ENCODE results near the gene C8B.

C8B gene

GRCh38 chr1:56968878-56969495, 3.2 kb upstream of the C8B start:
- no peak for DNase-seq

DNA sequence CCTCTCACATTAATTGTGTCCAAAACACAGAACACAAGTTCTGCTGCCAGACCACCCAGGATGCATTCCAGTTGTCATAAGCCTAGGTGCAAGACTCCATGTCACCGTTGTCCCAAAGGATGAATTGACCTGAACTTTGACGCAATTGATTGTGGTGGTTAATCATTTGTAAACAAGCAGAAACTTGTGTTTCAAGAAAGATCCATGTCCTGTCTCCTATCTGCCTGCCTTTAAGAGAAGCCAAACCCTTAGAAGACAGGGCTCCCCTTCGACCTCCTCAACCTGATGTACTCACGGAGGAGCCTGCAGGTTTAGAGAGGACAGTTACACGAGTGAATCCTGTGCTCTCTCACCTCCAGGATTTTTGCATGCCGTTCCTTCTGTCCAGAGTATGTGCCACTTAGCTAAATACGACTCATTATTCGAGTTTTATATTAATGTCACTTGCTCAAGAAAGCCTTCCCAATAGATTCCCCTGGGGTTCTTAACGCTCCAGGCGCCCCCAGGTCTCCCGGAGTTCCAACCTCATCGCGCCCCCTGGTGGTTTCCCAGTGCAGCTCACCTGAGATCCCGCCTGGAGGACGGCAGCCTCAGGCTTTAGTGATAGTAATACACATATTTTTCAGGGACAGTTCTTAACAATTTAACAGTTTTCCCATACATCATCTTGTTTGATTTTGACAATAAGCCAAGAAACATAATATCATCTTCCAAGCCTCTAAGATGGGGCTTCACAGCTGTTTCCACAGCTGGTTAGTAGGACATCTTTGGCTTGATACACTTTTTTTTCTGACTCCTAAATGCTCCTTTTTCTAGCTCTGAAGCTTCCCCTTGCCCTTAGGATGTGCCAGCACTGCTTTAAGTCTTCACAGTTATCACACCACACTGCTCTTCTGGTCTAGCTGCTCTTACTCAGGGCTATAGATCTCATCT, 2.4 kb upstream of the C8B start:
- DNase-seq: no peak

GRCh38 chr1:56967355-56967754, 1.5 kb upstream of the C8B start:
- DNase-seq: no peak

GRCh38 chr1:56966698-56966999, 834 bp upstream of the C8B start:
- DNase-seq: no peak

DNA sequence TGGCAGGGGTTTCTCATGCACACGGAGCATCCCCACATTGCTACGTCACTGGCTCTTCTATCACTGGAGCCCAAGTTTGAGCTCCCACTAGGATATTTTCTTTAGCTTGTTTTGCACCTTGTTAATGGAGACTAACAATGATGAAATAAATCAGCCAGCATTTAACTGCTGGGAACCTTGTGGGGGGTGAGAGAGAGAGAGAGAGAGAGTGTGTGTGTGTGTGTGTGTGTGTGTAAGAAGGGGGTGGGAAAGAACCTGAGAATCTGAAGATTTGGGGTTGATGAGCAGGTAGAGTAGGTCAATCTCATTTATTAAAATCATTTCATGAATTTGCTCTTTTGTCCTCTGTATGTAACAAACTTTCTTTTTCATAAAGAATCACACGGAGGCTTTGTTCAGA, 624 bp downstream of the C8B start:
- no peak for DNase-seq

DNA sequence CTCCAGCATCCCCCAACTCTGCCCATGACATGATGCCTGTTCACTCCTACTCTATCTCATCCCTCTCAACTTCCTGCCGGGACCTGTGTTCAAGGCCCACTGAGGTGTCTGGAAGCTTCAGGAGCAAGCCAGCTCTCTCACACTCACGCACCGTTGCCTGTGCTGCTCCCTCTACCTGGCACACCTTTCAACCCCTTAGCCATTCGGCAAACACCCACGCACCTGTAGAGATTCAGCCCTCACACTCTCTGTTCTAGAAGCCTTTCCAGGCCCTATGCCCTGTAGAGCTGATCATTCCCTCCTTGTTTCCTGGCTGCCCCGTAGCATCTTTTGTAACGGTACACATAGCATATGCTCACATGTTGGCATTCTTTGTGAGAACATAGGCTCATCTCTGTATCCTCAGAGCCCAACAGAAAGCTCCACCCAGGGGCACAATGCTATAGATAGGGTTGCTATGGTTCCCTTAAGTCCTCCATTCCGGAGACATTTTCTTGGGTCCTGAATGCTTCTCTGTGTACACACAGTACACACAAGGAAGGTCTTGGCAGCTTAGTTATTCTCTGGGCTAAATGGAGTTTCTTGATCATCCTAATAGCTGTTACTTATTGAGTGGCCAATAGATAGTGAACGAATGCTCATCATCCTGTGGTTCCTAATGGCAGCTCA, 1.3 kb downstream of the C8B start:
- no peak for DNase-seq

DNA sequence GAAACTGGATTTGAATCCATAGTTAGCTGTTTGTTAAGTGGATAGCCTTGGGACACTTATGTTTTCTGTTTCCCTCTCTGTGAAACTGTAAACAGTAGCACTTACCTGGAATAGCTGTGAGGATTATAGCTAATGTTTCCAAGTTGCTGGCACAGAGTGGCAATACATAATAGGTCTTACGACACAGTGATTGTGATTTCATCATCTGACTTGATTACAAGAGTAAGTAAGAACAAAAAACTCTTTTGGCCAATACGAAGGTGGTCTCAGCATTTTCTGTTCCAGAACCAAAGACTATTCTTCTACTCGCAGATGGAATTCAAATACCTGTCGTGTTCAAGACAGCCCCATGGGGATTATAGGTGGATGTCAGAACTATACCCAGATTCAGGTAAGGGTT, 2.1 kb downstream of the C8B start:
- DNase-seq: no peak

DNA sequence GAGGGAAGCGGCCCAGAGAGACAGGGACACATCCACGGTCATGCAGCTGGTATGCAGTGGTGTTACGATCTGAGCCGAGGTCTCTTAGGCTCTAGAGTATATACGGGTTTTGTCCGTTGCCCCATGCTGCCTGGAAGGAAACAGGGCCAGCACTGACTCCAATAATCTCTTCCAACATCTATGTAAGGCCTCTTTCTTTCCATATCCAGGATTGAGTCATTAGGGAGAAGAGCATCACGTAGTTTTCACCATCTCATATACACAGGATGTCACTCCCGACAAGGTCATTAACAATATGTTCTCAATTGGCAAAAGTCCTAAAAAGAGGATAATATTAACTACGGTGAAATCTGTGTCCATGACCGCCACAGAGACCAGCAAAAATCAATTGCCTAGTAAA, 4.4 kb downstream of the C8B start:
- DNase-seq: no peak

DNA sequence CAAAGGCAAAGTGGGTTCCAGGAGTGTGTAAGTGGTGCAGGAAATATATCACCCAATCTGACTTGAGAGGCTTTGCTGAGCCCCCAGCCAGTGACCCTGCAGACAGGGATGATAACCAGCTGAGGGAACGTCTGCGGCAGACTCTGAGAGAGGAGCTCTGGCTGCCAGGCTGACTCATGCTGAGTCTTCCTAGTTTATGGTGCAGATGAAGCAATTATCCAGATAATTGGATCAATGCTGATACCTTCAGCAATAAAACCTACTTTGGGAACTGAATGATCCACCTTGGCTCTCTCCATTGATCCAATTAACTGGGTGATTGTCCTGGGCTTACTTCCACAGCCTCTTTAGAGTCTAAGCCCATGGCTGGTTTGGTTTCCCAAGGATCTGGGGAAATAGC, 7.3 kb downstream of the C8B start:
- no peak for DNase-seq

DNA sequence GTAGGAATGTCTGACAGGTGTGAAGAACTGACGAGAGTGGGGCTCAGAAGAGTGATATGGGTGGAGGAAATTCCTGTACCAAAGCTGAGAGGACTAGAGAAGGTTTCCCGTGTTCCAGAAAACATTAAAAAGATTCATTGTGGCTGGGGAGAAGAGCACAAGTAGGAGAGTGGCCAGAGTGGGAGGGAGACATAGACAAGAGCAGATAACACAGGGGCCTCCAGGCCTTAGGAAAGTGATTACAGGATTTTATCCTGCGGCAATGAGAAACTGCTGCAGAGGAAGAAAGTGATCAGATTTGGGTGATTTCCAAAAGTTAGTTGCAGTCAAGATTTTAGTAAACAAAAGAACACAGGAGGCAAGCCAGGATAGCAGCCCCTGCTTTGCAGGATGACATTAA, 7.9 kb downstream of the C8B start:
- no peak for DNase-seq

GRCh38 chr1:56954664-56955063, 11.2 kb downstream of the C8B start:
- DNase-seq: no peak

DNA sequence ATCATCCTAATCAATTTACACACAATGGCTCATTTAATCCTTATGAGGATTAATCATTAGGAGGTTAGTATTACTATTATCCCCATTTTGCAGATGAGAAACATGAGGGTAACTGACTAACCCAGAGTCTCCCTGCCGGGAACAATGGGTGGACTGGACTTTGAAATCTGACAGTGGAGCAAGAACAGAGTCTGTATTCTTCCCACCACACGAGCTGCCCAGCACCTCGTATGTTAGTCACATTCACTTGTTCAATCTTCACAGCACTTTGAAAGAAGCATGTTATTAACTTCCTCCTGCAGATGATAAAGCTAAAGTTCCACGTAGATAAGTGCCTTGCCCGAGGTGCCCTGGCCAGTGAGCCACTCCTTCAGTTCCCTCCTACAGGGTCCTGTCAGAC, 12.4 kb downstream of the C8B start:
- no peak for DNase-seq

- no peak for DNase-seq
Observed at GRCh38 chr1:56952501-56952900, 13.3 kb downstream of the C8B start.

DNA sequence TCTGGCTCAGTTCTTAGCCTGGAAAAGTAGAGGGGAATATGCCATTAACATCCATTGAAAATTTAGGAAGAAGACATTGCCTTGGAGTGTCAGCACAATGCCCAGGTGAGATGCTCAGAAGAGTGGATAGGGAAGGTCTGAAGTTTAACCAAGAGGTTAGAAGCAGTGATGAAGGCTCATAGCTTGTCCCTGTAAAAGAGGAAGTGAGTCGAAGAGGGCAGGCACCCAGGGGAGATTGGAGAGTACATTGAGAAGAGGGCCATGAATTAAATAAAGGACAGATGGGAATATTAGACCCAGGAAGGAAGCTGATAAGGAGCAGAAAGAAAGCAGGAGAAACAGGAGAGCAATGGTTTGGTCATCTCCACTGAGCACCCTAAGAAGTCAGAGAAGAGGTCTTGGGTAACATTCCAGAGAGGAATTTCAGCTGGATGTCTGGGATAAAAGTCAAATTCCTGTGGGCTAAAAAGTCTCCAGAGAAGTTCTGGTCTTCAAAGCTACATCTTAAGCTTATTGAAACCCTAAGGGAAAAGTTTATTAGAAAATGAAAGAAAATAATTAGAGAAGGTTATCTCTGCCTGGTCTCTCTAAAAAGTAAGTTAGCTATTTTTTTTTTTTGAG, 17.3 kb downstream of the C8B start:
- no peak for DNase-seq

- no peak for DNase-seq
Observed at GRCh38 chr1:56940039-56940438, 25.8 kb downstream of the C8B start.

DNA sequence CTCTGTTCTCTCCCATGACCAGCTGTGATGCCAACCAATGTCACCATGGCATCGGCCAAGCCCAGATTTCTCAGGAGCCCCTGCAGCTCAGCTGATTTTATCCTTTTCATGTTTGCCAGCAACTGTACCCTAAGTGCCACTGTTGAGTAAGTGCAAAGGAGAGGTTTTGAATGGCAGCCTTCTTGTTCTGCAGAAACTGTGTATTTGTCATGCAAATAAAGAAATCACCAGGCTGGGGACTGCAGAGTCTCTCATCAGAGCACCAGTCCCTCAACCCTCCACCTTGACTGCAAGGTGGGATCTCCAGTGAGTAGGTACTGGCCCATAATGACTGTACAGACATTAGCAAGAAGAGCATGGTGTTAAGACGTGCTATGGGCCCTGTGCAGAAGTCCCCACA, 26.6 kb downstream of the C8B start:
- DNase-seq: no peak

DNA sequence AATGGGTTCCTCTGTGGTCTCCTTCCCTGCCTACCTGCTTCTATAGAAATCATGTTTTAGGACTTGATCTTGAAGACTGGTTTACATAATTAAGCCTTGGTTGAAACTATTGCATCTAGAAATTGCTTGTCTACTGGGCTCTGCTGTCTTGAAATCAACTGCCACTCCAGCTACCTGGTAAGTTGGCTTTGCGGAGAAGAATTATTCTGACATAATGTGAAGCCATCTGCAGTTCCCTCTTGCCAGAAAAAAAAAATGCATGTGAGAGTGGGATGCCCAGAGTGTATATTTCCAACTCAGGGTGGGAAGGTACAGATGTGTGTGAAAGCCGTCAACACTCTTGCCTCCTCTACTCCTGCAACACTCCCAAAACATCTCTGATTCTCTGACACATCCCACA, 27.2 kb downstream of the C8B start:
- DNase-seq: no peak

- DNase-seq: no peak
Observed at GRCh38 chr1:56934430-56935060, 31.3 kb downstream of the C8B start.

DNA sequence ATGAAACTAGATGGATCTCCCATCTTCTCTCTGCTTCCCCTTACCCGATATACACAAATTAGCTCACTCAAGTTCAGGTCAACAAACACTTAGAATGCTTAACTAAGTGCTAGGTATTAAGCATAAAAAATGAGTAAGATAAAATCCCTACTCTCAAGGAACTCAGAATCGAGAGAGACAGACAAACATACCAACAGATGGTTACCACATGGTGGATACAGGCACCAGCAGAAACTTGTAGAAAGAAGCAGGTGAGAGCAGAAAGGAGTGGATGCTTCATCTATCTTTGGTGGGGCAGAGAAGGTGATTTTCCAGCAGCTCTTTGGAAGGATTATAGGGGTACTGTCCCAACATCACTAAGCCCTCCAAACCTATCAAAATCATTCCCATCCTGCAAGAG, 32.2 kb downstream of the C8B start:
- DNase-seq: no peak

GRCh38 chr1:56933161-56933560, 32.7 kb downstream of the C8B start:
- DNase-seq: no peak

DNA sequence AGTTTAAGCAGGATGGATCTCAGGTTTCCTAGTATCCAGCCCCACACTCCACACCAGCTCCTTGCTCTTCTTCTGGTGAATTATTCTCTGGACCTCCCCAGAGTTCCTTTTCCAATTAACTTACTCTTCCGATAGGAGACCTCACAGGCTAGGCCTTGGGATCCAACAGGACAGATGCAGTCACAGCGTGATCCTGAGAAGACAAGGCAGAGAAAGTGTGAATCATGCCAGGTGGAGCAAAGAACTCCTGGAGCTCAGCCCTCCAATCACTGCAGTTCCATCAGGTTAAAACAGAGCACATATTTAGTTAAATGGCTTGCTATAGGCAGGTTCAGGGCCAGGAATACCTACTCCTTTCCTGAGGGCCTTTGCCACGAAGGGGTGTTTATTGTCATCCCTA, 34.1 kb downstream of the C8B start:
- no peak for DNase-seq

DNA sequence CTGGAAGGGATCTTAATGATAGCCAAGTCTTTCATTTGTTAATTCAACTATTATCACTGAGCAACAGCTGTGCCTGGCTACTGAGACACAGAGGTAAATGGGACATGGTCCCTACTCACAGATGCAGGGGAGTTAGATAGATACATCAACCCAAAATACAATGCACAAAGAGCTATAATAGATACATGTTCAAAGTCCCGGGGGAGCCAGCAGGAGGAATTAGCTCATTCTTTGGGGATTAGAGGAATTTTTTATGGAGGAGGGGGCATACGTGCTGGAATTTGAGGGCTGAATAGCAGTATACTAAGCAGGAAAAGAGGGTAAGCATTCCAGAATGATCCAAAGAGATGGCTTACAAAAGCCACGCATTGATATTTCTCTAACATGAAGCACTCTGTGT, 34.6 kb downstream of the C8B start:
- no peak for DNase-seq

DNA sequence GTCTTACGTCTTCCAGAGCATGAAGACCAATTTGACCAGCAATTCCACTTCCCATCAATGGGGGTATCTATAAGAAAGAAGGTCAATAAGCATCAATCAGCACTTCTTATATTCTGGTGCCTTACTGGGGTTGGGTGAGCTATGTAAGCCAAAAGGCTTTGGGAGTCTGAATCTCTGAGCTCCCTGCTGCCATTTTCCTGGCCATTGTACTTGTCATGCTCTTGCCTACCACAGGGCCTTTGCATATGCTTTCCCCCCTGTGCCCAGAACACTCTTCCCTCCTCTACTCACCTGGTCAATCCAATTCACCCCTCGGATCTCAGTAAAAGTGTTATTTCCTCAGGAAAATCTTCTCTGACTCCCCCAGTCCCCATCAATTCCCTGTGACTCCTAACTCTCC, 36.3 kb downstream of the C8B start:
- no peak for DNase-seq
